C1 segment of cervical spinal cord (tissue), 14 donors: ENCODE measurements around the gene TAS1R3.

Experiments
- DNase-seq, 14 donors: peaks; one replicate each; lab custom pipeline; 2025; lab: John Stamatoyannopoulos, UW

Gene TAS1R3

GRCh38 chr1:1295154-1295923 lies 35.7 kb upstream of the TAS1R3 start:
- no peak for DNase-seq

- no peak for DNase-seq
Measured at GRCh38 chr1:1296070-1297061, 34.7 kb upstream of the TAS1R3 start.

GRCh38 chr1:1297802-1298424 lies 33.2 kb upstream of the TAS1R3 start:
- DNase-seq, result no peak

GRCh38 chr1:1298861-1299685 lies 32.0 kb upstream of the TAS1R3 start:
- DNase-seq, result peak in 13 of 14 donors; percentile 42 to 94 (median 80)

- DNase-seq, result no peak
Measured at GRCh38 chr1:1299686-1300351, 31.3 kb upstream of the TAS1R3 start.

GRCh38 chr1:1300352-1300739 lies 30.7 kb upstream of the TAS1R3 start:
- no peak for DNase-seq

GRCh38 chr1:1302006-1302430 lies 29.1 kb upstream of the TAS1R3 start:
- no peak for DNase-seq

GRCh38 chr1:1302951-1303509 lies 28.1 kb upstream of the TAS1R3 start:
- DNase-seq, result no peak

GRCh38 chr1:1303736-1304135 lies 27.3 kb upstream of the TAS1R3 start:
- peak in 1 of 14 donors; percentile 33 for DNase-seq

GRCh38 chr1:1304331-1305299 lies 26.5 kb upstream of the TAS1R3 start:
- peak; percentile 59 to 93 (median 88) for DNase-seq

GRCh38 chr1:1305300-1306069 lies 25.6 kb upstream of the TAS1R3 start:
- DNase-seq, result peak in 7 of 14 donors; percentile 26 to 77 (median 42)

GRCh38 chr1:1306070-1306660 lies 24.9 kb upstream of the TAS1R3 start:
- peak in 1 of 14 donors; percentile 19 for DNase-seq

GRCh38 chr1:1306661-1307260 lies 24.3 kb upstream of the TAS1R3 start:
- DNase-seq, result no peak

GRCh38 chr1:1307261-1307922 lies 23.7 kb upstream of the TAS1R3 start:
- DNase-seq, result peak in 3 of 14 donors; percentile 44 to 58 (median 49)

GRCh38 chr1:1307923-1308755 lies 22.9 kb upstream of the TAS1R3 start, which contains the start of the genes ACAP3 and PUSL1:
ACAP3 (minus strand) TSS chr1:1307930; CDS start chr1:1307815, 115 bp downstream.
PUSL1 (plus strand) TSS chr1:1308597; CDS start chr1:1308644, 47 bp downstream.
- DNase-seq, result peak in 13 of 14 donors; percentile 60 to 96 (median 93)
